Endothelial cell of umbilical vein (primary cell): Measurements from ENCODE around the gene SULT1E1. TPM values are rescaled to one million over a fixed set of nuclear protein-coding genes. Genes with fewer than 3 reads are reported as not detected.

Experiments used
- BruUV-seq: library from RNA; stranded (reverse); fragments of 400-500 nt; replicated peaks from 2 replicates; lab custom pipeline; 2021; lab: Mats Ljungman, UMichigan
- CTCF ChIA-PET: fragments of 300-600, 350-600 bp; sonication (Branson Sonifier 250); formaldehyde crosslinking; loops from one replicate; lab custom pipeline; 2021; ENCODE audit warnings: antibody characterized with exemption, inconsistent platforms; lab: Charles Lee
- POLR2A ChIA-PET: fragments of 300-600, 350-600 bp; sonication (Branson Sonifier 250); formaldehyde crosslinking; loops from one replicate; lab custom pipeline; 2021; ENCODE audit warnings: antibody characterized with exemption, inconsistent platforms; lab: Charles Lee
- DNase-seq: peaks from one replicate; pipeline ENCODE4 v3.0.0-alpha.2; 2011; ENCODE audit warnings: low read depth, low spot score
- FAIRE-seq: peaks from 2 replicates; lab custom pipeline; 2011; peaks lifted over from hg19 to GRCh38; lab: Jason Lieb, UNC
- H2AFZ ChIP-seq: 2 replicates; pipeline ENCODE4 v1.6.0; 2012; ENCODE audit warnings: low read depth, low read length, control low read depth, inconsistent platforms
- H3K27ac ChIP-seq: 2 replicates; pipeline ENCODE4 v1.5.1; 2011; ENCODE audit warnings: low read depth, mild to moderate bottlenecking, control low read depth, low read length, moderate library complexity; ENCODE audit not compliant: insufficient read depth
- H3K27me3 ChIP-seq, 2 experiments: 2 replicates each; pipeline versions ENCODE4 v1.6.0 to v1.6.1; 2011; ENCODE audit warnings: low read length in 2 of 2, mixed read lengths in 1 of 2; ENCODE audit not compliant: control insufficient read depth in 2 of 2, insufficient read depth in 2 of 2
- H3K36me3 ChIP-seq, 2 experiments: 2 replicates in 1 of 2; 3 replicates in 1 of 2; pipeline ENCODE4 v1.5.1; 2011; ENCODE audit warnings: low read length in 2 of 2, mild to moderate bottlenecking in 1 of 2, moderate library complexity in 1 of 2; ENCODE audit not compliant: control insufficient read depth in 2 of 2, insufficient read depth in 2 of 2; ENCODE audit errors: extremely low read depth in 1 of 2
- H3K4me1 ChIP-seq: 3 replicates; pipeline ENCODE4 v1.5.1; 2011; ENCODE audit warnings: mild to moderate bottlenecking, low read length; ENCODE audit not compliant: control insufficient read depth, insufficient read depth; ENCODE audit errors: extremely low read depth
- H3K4me2 ChIP-seq: 2 replicates; pipeline ENCODE4 v1.6.1; 2011; ENCODE audit warnings: low read length, control low read depth, mixed read lengths; ENCODE audit not compliant: insufficient read depth
- H3K4me3 ChIP-seq, 3 experiments: fragments of 200-600 bp in 1 of 3; sonication (generic), shearing (Covaris generic) in 1 of 3; replicated peaks in 1 of 3; 2 replicates each; pipeline ENCODE4 v1.5.1; 2011 to 2016; ENCODE audit warnings: control low read depth in 3 of 3, low read length in 3 of 3, mild to moderate bottlenecking in 2 of 3, inconsistent platforms in 1 of 3, low read depth in 1 of 3, moderate library complexity in 1 of 3; ENCODE audit not compliant: insufficient read depth in 1 of 3
- H3K79me2 ChIP-seq: 2 replicates; pipeline ENCODE4 v1.6.0; 2012; ENCODE audit warnings: low read length, inconsistent platforms; ENCODE audit not compliant: control insufficient read depth, insufficient read depth
- H3K9ac ChIP-seq: replicated peaks from 2 replicates; pipeline ENCODE3; 2011; ENCODE audit warnings: low read length, control low read depth; ENCODE audit not compliant: insufficient read depth; ENCODE audit errors: extremely low read depth
- H3K9me1 ChIP-seq: replicated peaks from 3 replicates; pipeline ENCODE4 v1.6.0; 2011; ENCODE audit warnings: mild to moderate bottlenecking, low read length; ENCODE audit not compliant: control insufficient read depth, insufficient read depth; ENCODE audit errors: extremely low read depth
- H3K9me3 ChIP-seq: replicated peaks from 2 replicates; pipeline ENCODE4 v1.5.1; 2012; ENCODE audit warnings: low read length, inconsistent platforms; ENCODE audit not compliant: control insufficient read depth, insufficient read depth
- H4K20me1 ChIP-seq: replicated peaks from 2 replicates; pipeline ENCODE3; 2011; ENCODE audit warnings: mild to moderate bottlenecking, low read length; ENCODE audit not compliant: control insufficient read depth, insufficient read depth; ENCODE audit errors: extremely low read depth
- EZH2 ChIP-seq: IDR thresholded peaks from 2 replicates; pipeline ENCODE4 v1.6.1; 2012; ENCODE audit warnings: borderline replicate concordance, low read depth, mild to moderate bottlenecking, moderate library complexity, low read length, inconsistent platforms; ENCODE audit not compliant: severe bottlenecking
- FOS ChIP-seq: IDR thresholded peaks from 2 replicates; pipeline ENCODE4 v1.6.1; 2011; ENCODE audit warnings: mild to moderate bottlenecking, low read length, moderate library complexity, borderline replicate concordance; ENCODE audit not compliant: insufficient read depth
- GATA2 ChIP-seq: IDR thresholded peaks from 2 replicates; pipeline ENCODE4 v1.7.0; 2011; ENCODE audit warnings: low read depth, mild to moderate bottlenecking, moderate library complexity, mixed read lengths, low read length; ENCODE audit not compliant: insufficient read length, insufficient read depth
- JUN ChIP-seq: IDR thresholded peaks from 2 replicates; pipeline ENCODE4 v1.6.1; 2011; ENCODE audit warnings: borderline replicate concordance, low read depth; ENCODE audit not compliant: insufficient read length, insufficient read depth
- MYC ChIP-seq: IDR thresholded peaks from one replicate; pipeline ENCODE4 v1.6.1; 2011; ENCODE audit warnings: mild to moderate bottlenecking, low read depth, low read length
- POLR2A ChIP-seq: IDR thresholded peaks from 2 replicates; pipeline ENCODE4 v1.6.1; 2012; ENCODE audit warnings: low read depth, mild to moderate bottlenecking, control low read depth, low read length
- POLR2AphosphoS5 ChIP-seq: IDR thresholded peaks from 2 replicates; pipeline ENCODE4 v1.6.1; 2012; ENCODE audit warnings: low read depth, mild to moderate bottlenecking, control low read depth, low read length, moderate library complexity; ENCODE audit not compliant: insufficient read depth
- dilution Hi-C: fragments of 300-500 bp; cut with MboI; formaldehyde crosslinking; loops from one replicate; pipeline ENCODE4 v1.15.0; 2019; ENCODE audit warnings: low sequenced_read_pairs; ENCODE audit not compliant: extremely low pct_ligation_motif_present
- intact Hi-C: fragments of 100-400 bp; cut with micrococcal nuclease; formaldehyde crosslinking; loops from one replicate; pipeline ENCODE4 v1.10.0; 2022
- polyA plus RNA-seq, 4 experiments: library from polyadenylated mRNA; depleted of rRNA in 3 of 4; stranded (reverse) in 3 of 4; unstranded in 1 of 4; fragments of >200 nt; gene quantifications; 2 replicates each; pipeline versions ENCODE4 v1.2.1 to v1.2.3, GENCODE V29; 2011 to 2012; ENCODE audit warnings: missing spikeins in 1 of 4
- total RNA-seq: library from RNA; stranded (reverse); gene quantifications from 2 replicates; pipeline ENCODE4 v1.2.3, GENCODE V29; 2021
- TF ChIP-seq, protein P1 (sequence below), 2 donors: IDR thresholded peaks; 1 replicate in 1 of 2; 2 replicates in 1 of 2; pipeline ENCODE4 v1.5.1; 2011; ENCODE audit warnings: low read length in 2 of 2, mild to moderate bottlenecking in 2 of 2, moderate library complexity in 2 of 2, control low read depth in 1 of 2, inconsistent platforms in 1 of 2, low read depth in 1 of 2; ENCODE audit not compliant: insufficient read depth in 1 of 2; ENCODE audit errors: extremely low read depth in 1 of 2
- TF ChIP-seq, protein P2 (sequence below): IDR thresholded peaks from 2 replicates; pipeline ENCODE4 v1.6.1; 2011; ENCODE audit not compliant: insufficient read depth, insufficient read length

The SULT1E1 gene
- total and polyA plus RNA-seq, 2 donors (not counting 3 experiments of a cell fraction or from before 2014, with no cell fraction given) = 25.8 to 34.5 TPM

DNA sequence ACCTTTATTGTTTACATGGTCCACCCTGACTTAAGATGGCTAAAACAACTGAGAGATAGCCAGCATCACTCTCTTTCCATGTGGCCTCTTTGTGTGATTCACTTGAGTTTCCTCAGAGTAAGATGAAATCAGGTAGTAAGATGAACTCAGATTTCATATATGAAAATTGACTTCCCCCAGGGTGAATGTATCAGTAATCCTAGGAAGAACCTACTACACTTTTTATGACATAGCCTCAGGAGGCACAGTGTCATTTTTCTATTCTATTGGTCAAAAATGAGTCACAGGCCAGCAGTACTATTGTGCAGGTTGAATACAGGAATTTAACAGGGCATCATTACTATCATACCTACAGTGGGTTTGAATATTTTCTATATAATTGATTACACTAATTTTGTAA lies 14.6 kb upstream of the SULT1E1 start:
- dilution Hi-C loops (no loop called here), intact Hi-C loops (no loop called here)
- BruUV-seq = no TSS peak
- H3K79me2 ChIP-seq = no peaks in the 10 kb centered on the region
- H3K4me3 ChIP-seq = no peak overlapping the region
- H3K36me3 ChIP-seq = no peaks in the 10 kb centered on the region
- no peaks in the 10 kb centered on the region for H3K9me1 ChIP-seq
- ChIA-PET POLR2A (no interaction called here), CTCF (no interaction called here)
- TF ChIP-seq, protein P1, sequence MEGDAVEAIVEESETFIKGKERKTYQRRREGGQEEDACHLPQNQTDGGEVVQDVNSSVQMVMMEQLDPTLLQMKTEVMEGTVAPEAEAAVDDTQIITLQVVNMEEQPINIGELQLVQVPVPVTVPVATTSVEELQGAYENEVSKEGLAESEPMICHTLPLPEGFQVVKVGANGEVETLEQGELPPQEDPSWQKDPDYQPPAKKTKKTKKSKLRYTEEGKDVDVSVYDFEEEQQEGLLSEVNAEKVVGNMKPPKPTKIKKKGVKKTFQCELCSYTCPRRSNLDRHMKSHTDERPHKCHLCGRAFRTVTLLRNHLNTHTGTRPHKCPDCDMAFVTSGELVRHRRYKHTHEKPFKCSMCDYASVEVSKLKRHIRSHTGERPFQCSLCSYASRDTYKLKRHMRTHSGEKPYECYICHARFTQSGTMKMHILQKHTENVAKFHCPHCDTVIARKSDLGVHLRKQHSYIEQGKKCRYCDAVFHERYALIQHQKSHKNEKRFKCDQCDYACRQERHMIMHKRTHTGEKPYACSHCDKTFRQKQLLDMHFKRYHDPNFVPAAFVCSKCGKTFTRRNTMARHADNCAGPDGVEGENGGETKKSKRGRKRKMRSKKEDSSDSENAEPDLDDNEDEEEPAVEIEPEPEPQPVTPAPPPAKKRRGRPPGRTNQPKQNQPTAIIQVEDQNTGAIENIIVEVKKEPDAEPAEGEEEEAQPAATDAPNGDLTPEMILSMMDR (IDR thresholded peaks at IDR 0.05; ENCODE audit: extremely low read depth in 1 of 2, insufficient read depth in 1 of 2, low read depth in 1 of 2, low read length in 2 of 2) = no peak
- TF ChIP-seq, protein P2, sequence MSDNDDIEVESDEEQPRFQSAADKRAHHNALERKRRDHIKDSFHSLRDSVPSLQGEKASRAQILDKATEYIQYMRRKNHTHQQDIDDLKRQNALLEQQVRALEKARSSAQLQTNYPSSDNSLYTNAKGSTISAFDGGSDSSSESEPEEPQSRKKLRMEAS = no peak
- TF ChIP-seq MYC = no peak
- no peak for TF ChIP-seq GATA2
- no peak for TF ChIP-seq FOS
- TF ChIP-seq JUN = no peak
- TF ChIP-seq POLR2AphosphoS5 = no peak
- TF ChIP-seq POLR2A = no peak
- no peak for TF ChIP-seq EZH2
- DNase-seq (no peak), FAIRE-seq (no peak)
- no peak overlapping the region for H3K27ac ChIP-seq
- H3K9ac ChIP-seq = no peak overlapping the region
- H3K9me3 ChIP-seq = no peaks in the 10 kb centered on the region
- H2AFZ ChIP-seq = no peak overlapping the region
- H3K4me2 ChIP-seq = no peak overlapping the region
- no peaks in the 10 kb centered on the region for H3K27me3 ChIP-seq
- H3K4me1 ChIP-seq = no peaks in the 10 kb centered on the region
- no peaks in the 10 kb centered on the region for H4K20me1 ChIP-seq
